NCI-H1417 (cell line): Measurements from ENCODE around the gene PAMR1.

Experiments used
- DNase-seq, 3 experiments: peaks; one replicate each; lab custom pipeline; 2025; lab: John Stamatoyannopoulos, UW

PAMR1 gene

DNA sequence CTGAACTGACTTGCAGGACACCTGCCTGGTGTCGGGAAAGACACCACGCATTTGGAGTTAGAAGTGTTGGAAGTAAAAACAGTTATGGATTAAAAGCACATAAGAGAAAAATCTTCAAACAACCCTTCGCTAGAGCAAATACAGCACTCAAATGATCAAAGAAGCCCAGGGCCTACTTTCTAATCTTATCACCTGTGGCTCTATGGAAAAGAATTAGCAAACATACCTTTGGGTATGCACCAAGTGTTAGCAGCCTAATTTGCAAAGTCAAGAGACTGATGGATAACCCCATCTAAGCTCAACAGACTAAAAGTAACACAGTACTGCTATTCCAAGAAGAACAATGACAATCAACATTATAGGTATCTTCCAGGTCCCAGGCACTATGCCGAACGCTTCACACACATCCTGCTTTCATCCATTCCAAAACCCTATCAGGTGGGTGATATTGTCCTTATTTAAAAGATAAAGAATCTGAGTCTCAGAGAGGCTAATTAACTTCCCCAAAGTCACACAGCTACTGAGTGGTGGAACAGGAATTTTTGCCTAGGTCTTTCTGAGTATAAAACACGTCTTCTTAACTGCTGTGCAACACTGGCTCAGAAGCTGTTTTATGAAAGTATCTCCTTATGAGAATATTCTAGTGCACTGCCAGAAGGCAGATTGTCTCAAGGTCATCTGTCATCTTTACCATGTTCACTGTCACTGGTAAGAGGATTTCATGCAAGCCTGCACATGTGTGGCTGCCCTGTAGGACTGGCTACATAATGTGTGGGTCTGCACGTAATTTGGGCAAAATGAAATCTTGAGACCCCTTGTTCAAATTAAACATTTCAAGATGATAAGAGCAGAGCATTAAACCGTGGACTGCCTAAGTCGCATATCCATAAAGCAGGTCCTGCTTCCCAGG, 122.4 kb downstream of the PAMR1 start:
- no peak for DNase-seq

- DNase-seq: no peak
Measured at GRCh38 chr11:35398881-35399280, 126.5 kb downstream of the PAMR1 start.

GRCh38 chr11:35394941-35395340, 130.5 kb downstream of the PAMR1 start:
- DNase-seq: no peak

DNA sequence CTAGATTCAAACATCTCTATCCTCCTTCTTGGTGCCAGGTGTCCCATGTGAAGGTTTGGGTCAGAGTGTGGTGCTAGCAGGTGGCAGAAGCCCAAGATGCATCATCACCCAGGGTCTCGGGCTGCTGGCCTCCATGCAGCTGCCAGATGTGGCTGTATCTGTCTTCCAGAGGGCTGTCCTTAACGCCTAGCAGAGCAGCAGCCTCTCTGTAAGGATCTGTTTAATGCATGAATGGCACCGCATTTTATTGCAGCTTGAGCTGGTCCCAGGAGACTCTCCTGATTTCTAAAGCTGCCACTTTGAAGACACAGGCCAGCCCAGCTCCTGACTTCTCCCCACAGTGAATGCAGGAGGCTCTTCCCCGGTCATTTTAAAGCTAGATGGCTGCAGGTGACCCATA, 132.3 kb downstream of the PAMR1 start:
- peak in 1 of 3 experiments; percentile 92 for DNase-seq

- peak; percentile 58 to 76 (median 72) for DNase-seq
Measured at GRCh38 chr11:35391922-35392688, 133.3 kb downstream of the PAMR1 start.

DNA sequence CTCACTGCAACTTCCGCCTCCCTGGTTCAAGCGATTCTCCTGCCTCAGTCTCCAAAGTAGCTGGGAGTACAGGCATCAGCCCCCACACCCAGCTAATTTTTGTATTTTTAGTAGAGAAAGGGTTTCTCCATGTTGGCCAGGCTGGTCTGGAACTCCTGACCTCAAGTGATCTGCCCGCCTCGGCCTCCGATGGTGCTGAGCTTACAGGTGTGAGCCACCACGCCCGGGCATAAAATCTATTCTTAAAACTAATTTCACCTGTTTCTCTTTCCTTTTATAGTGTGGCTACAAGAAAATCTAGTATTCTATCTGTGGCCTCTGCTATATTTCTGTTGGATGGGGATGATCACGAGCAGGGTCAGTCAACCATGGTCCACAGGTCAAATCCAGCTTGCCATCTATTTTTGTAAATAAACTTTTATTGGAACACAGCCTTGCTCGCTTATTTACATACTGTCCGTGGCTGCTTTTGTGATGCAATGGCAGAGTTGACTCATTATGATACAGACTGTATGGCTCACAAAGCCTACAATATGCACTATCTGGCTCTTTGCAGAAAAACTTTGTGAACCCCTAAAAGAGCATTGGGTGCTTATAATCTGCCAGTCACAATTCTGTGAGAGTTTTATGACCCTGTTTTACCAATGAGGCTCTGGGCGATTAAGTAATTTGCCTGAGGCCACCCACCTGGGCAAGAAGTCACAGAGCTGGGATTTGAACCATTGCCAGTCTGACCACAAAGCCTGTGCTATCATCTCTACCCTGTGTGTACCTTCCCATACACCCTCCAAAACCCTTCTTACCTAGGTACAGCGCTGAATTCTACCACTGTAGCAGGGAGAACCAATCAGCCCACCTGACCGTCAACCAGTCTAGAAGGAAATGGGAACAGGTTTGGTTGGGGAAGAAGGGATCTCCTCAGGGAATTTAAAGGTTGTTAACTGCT, 134.4 kb downstream of the PAMR1 start:
- DNase-seq: peak in 1 of 3 experiments; percentile 53

- DNase-seq: peak in 1 of 3 experiments; percentile 35
Measured at GRCh38 chr11:35389897-35390465, 135.4 kb downstream of the PAMR1 start.

GRCh38 chr11:35389112-35389511, 136.3 kb downstream of the PAMR1 start:
- DNase-seq: peak in 1 of 3 experiments; percentile 32

DNA sequence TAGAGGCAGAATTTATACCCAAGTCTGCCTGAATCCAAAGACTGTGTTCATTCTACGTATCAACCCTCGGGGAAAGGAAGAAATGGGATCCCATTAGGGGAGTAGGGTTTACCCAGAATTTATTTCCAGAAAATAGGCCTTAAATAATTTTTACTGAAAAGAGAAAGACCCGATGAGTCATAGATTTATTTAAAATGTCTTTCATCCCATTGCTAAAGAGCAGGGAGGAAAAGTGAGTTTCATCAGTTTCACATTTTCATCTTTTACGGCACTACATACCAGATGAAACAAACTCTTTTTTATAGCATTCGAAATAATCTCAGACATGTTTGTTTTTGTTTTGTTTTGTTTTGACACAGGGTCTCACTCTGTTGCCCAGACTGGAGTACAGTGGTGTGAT, 137.4 kb downstream of the PAMR1 start:
- DNase-seq: no peak

- peak in 1 of 3 experiments; percentile 27 for DNase-seq
Measured at GRCh38 chr11:35387111-35387982, 138.1 kb downstream of the PAMR1 start.

- DNase-seq: no peak
Measured at GRCh38 chr11:35383953-35384352, 141.5 kb downstream of the PAMR1 start.
